Endothelial cell of umbilical vein (primary cell): Measurements from ENCODE around the gene DCLK1.

Experiments
- EZH2 ChIP-seq: IDR thresholded peaks from 2 replicates; pipeline ENCODE4 v1.6.1; 2012; ENCODE audit warnings: borderline replicate concordance, low read depth, mild to moderate bottlenecking, moderate library complexity, low read length, inconsistent platforms; ENCODE audit not compliant: severe bottlenecking
- POLR2A ChIP-seq: IDR thresholded peaks from 2 replicates; pipeline ENCODE4 v1.6.1; 2012; ENCODE audit warnings: low read depth, mild to moderate bottlenecking, control low read depth, low read length
- TF ChIP-seq, protein P1 (sequence below), 2 donors: IDR thresholded peaks; 1 replicate in 1 of 2; 2 replicates in 1 of 2; pipeline ENCODE4 v1.5.1; 2011; ENCODE audit warnings: low read length in 2 of 2, mild to moderate bottlenecking in 2 of 2, moderate library complexity in 2 of 2, control low read depth in 1 of 2, inconsistent platforms in 1 of 2, low read depth in 1 of 2; ENCODE audit not compliant: insufficient read depth in 1 of 2; ENCODE audit errors: extremely low read depth in 1 of 2
- TF ChIP-seq, protein P2 (sequence below): IDR thresholded peaks from 2 replicates; pipeline ENCODE4 v1.6.1; 2011; ENCODE audit not compliant: insufficient read depth, insufficient read length

- TF ChIP-seq POLR2A (no peak), EZH2 (no peak)
- TF ChIP-seq, protein P1, sequence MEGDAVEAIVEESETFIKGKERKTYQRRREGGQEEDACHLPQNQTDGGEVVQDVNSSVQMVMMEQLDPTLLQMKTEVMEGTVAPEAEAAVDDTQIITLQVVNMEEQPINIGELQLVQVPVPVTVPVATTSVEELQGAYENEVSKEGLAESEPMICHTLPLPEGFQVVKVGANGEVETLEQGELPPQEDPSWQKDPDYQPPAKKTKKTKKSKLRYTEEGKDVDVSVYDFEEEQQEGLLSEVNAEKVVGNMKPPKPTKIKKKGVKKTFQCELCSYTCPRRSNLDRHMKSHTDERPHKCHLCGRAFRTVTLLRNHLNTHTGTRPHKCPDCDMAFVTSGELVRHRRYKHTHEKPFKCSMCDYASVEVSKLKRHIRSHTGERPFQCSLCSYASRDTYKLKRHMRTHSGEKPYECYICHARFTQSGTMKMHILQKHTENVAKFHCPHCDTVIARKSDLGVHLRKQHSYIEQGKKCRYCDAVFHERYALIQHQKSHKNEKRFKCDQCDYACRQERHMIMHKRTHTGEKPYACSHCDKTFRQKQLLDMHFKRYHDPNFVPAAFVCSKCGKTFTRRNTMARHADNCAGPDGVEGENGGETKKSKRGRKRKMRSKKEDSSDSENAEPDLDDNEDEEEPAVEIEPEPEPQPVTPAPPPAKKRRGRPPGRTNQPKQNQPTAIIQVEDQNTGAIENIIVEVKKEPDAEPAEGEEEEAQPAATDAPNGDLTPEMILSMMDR (IDR thresholded peaks at IDR 0.05; ENCODE audit: extremely low read depth in 1 of 2, insufficient read depth in 1 of 2, low read depth in 1 of 2, low read length in 2 of 2) = no peak
- TF ChIP-seq, protein P2, sequence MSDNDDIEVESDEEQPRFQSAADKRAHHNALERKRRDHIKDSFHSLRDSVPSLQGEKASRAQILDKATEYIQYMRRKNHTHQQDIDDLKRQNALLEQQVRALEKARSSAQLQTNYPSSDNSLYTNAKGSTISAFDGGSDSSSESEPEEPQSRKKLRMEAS = no peak
Measured at GRCh38 chr13:35765366-35765765, 365.8 kb downstream of the DCLK1 start.
